WI38 (cell line): ENCODE data around the gene OR2B2.

Source experiments
- H3K4me3 ChIP-seq: 2 replicates; pipeline ENCODE4 v1.5.1; 2011; ENCODE audit warnings: low read depth, mild to moderate bottlenecking, control low read depth, low read length
- TF ChIP-seq, protein P1 (sequence below): IDR thresholded peaks from 2 replicates; pipeline ENCODE4 v1.5.1; 2012; ENCODE audit warnings: low read depth, mild to moderate bottlenecking, control low read depth, low read length

OR2B2 gene

DNA sequence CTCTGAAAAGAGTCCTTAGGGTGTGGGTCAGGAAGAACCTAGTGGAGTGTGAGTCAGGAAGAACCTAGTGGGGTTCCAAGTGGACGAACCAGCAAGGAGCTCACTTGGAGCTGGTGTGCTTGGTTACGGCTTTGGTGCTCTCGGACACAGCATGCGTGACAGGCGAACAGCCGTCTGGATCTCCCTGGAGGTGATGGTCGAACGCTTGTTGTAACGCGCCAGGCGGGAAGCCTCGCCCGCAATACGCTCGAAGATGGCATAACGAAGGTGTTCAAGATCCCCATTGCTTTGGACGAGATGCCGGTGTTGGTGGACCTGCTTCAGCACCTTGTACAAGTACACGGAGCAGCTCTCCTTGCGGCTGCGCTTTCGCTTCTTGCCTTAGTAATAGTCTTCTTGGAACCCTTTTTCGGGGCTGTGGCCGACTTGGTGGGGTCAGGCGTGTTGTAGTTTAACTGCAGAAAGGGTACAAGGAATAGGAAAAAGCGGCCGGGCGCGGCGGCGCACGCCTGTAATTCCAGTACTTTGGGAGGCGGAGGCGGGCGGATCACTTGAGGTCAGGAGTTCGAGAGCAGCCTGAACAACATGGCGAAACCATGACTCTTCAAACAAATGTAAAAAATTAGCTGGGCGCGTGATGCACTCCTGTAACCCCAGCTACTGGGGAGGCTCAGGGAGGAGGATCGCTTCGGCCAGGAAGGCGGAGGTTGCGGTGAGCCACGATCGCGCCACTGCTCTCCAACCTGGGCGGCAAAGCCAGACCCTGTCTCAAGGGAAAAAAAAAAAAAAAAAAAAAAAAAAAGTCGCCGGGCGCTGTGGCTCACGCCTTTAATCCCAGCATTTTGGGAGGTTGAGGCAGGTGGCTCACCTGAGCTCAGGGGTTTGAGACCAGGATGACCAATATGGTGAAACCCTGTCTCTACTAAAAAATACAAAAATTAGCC is 48.0 kb downstream of the OR2B2 start:
- H3K4me3 ChIP-seq, result peak overlapping the region; percentile 66
- TF ChIP-seq, protein P1, sequence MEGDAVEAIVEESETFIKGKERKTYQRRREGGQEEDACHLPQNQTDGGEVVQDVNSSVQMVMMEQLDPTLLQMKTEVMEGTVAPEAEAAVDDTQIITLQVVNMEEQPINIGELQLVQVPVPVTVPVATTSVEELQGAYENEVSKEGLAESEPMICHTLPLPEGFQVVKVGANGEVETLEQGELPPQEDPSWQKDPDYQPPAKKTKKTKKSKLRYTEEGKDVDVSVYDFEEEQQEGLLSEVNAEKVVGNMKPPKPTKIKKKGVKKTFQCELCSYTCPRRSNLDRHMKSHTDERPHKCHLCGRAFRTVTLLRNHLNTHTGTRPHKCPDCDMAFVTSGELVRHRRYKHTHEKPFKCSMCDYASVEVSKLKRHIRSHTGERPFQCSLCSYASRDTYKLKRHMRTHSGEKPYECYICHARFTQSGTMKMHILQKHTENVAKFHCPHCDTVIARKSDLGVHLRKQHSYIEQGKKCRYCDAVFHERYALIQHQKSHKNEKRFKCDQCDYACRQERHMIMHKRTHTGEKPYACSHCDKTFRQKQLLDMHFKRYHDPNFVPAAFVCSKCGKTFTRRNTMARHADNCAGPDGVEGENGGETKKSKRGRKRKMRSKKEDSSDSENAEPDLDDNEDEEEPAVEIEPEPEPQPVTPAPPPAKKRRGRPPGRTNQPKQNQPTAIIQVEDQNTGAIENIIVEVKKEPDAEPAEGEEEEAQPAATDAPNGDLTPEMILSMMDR, result no peak

GRCh38 chr6:27862396-27863066 is 49.7 kb downstream of the OR2B2 start:
- no peak overlapping the region for H3K4me3 ChIP-seq
- TF ChIP-seq, protein P1, result no peak

DNA sequence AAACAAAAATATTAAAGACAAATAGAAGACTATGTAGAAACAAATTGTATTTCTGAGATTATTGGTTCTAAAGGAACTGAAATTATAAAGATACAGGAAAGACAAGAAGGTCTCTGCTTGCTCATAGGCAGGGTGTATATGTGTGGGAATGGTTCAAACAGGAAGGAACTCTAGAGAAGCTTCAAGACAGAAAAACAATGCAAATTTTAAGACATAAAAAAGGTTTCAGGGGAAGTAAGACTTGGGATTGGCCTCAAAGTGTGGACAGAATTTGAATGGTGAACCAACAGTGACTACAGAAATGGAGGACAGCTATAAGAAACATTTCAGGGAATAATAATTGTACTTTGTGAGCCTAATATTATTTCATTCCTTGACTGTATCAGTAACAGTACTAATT is 50.3 kb downstream of the OR2B2 start:
- no peak overlapping the region for H3K4me3 ChIP-seq
- TF ChIP-seq, protein P1, result no peak

- TF ChIP-seq, protein P1, result no peak
- H3K4me3 ChIP-seq, result no peak overlapping the region
These were observed 50.8 kb downstream of the OR2B2 start for GRCh38 chr6:27861276-27861840.
